ENCODE measurements around the gene KLF7.

KLF7 gene

GRCh38 chr2:207101984-207102383, 63.8 kb downstream of the KLF7 start:
- DNase-seq: no peak

DNA sequence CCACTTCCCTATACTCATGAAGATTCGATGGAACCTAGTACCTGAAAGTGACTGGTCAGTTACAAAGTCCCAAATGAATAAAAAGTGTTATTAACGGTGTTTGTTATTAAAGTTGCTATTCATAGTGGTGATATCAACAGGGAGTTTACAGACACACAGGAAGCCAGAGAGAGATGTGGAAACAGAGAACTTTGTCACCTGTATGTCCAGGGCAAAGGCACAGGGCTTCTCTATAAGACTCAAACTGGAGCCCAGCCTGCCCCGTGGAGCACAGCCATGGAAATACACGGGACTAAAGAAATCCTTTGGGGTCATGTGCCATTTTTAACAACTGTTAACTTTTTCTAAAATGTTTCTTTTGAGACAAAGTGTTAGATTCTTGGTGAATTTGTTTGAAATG, 68.5 kb downstream of the KLF7 start:
- no peak for DNase-seq

DNA sequence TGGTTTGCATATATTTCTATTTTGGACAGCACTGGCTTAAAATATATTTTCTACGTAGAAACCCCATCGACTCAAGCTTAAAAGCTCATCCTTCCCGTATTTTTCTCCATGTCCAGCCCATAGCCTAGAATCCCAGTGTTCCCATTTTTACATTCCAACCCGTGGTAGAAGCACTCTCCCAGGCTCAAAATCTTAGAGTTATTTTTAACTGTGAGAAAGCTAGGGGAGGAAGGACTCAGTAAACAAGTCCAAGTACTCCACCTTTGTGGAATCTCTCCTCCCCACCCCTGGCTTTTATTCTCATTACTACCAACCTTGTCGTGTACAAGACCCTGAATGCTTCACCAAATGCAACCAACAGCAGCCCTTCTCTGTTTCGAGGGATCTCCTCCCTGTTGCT, 69.8 kb downstream of the KLF7 start:
- no peak for DNase-seq

GRCh38 chr2:207093234-207093633, 72.5 kb downstream of the KLF7 start:
- DNase-seq: no peak

GRCh38 chr2:207092818-207093217, 72.9 kb downstream of the KLF7 start:
- no peak for DNase-seq

DNA sequence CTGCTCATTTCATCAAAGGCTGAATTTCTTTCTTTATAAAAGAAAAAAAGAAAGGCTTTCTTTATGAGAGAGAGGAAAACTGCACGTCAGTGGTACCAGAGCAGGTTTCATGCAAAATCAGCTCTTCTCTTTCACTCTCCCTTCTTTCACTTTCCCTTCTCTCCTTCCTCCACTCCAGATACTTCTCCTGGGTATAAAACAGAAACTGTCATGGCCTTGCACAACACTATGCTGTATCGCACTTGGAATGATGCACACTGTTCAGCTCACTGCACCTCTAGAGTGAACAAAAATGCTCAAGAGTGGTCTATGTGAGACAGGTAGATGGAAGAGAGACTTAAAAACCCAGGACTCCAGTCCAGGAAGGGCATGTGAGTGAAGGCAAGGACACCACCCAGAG, 73.8 kb downstream of the KLF7 start:
- DNase-seq: no peak

GRCh38 chr2:207091176-207091575, 74.6 kb downstream of the KLF7 start:
- DNase-seq: no peak

DNA sequence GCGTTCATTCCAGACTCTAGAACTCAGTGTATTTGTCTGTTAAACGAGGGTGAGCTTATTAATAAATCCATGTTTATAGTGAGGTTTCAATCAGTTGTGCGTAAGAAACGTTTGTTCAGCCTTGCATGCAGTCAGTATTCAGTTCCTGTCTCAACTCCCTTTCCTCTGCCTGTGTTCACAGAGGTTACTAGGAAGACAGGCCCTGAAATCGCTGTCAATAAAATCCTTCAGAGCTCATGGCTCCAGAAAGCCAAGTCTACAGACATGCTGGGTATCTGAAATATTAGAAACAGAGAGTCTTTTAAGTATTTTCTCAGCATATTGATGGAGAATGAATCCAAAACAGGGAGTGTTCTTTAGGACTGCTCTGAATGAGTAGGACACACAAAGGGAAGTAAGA, 75.4 kb downstream of the KLF7 start:
- DNase-seq: no peak

GRCh38 chr2:207088839-207089238, 76.9 kb downstream of the KLF7 start:
- DNase-seq: no peak

- DNase-seq: no peak
These were observed 77.5 kb downstream of the KLF7 start for GRCh38 chr2:207088276-207088675.

DNA sequence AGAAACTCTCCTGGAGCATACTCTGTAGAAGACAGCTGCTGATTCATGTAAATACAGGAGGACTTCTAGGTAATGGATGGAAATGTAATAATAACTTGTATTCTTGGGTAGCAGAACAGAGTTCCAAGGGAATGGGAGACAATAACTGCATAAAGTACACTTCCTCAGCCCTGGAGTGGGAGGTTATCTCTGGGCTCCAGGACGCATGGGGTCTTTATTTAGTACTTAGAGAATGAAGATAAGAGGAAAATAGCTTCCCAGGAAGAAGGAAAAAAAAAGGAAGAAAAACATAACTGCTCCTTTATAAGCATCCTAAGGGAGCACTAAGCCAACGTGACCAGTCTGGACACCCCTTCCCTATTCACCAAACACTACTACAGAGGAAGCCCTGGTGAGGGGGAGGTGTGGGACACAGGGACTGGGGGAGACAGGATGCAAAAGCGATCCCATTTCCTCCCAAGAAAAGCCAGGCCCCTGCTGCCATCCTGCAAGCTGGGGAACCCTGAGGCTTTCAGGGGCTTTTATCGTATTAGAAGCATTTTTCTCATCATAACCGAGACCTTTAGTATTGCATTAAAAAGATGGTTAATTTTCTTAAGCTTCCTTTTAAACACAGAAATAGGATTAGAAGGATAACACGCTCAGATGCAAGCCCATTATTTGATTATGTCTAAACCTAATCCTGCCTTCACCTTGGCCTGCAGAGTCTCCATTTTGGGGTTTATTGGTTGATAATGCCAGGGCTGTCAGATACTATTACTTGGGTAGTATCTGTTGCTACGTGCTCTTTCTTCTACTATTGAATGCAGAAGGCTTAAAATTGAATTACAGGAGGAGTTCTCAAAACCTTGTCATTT, 78.5 kb downstream of the KLF7 start:
- no peak for DNase-seq

DNA sequence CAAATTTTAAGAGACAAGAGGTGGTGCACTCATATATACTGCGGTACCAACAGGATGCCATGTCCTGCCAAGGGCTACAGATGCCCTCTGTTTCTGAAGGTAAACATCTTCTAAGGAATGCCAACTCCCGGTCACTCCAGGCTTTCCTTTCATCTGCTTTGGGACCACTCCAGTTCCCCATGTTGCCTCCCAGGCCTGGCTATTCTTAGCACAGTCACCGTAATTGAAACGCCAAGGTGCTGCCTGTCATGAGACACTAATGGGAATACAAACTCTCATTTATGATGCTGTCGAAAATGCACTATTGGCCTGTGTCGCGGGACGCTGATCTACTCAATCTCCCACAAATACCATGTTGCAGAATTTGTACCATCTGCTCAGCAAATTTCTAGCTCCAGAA, 79.6 kb downstream of the KLF7 start:
- peak in 2 of 56 donors; percentile 14 to 17 for DNase-seq

GRCh38 chr2:207085110-207085509, 80.6 kb downstream of the KLF7 start:
- no peak for DNase-seq

- DNase-seq: no peak
These were observed 82.2 kb downstream of the KLF7 start for GRCh38 chr2:207083361-207084110.

DNA sequence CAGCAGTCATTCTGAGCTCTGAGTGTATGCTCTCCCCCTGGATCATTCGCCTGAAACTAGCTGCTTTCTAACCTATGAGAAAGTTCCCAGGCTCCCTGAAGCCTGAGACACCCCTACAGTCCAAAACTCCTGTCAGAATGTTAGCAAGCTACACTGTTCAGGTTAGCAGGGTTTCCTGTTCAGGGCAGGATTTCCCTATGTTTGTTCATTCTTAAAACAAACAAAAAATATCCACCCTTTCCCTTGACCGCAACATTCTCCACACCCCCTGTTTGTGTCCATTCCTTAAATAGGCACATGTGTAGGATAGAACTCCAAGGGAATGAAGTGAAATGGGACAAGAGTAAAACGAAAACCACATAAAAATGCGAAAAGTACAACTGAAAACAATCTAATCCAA, 83.1 kb downstream of the KLF7 start:
- no peak for DNase-seq

DNA sequence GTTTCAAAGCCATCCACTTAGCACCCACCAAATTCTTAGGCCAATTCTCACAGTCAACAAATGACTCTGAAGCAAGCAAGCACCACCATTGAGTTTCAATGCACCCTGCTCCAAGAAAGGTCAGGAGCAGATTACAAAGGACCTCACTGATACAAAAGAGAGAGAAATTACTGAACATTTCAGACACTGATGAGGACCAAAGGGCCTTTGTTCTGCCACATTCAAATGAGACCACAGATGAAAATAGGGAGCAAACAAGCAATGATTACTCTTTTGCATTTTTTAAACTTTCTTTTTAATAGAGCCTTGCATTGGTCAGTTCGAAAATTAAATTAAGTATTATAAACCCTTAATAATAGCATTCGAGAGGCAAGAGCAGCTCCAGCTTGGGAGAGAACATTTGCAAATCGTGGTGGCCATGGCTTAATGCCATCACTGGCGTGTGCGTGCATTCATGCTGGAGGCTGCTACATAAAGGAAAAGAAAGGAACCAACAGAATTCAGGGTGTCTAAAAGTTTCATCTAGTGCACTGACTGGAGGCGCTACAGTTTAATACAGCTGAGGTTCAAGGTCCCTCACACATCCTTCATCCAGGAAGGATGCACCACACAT, 87.5 kb downstream of the KLF7 start:
- DNase-seq: peak in 33 of 56 donors; percentile 7 to 72 (median 39)

DNA sequence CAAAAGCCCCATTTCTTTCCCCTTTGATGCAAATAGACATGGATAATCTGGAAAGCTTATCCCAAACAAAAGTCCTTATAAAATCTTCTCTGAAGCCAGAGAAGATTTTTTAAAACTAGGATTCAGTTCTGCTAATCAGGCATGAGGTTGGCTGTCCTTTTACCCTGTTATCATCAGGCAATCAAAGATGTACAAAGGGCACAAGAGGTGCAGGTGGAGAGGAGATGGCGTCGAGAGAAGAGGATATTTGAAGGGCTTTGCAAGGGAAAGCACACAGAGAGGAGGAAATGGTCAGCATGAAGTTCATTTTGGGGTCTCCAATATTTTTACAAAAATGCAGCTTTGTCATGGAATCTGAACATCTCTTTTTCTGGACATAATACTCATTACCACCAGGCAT, 88.5 kb downstream of the KLF7 start:
- no peak for DNase-seq

- no peak for DNase-seq
These were observed 90.3 kb downstream of the KLF7 start for GRCh38 chr2:207075456-207075855.

GRCh38 chr2:207073801-207074678, 91.7 kb downstream of the KLF7 start:
- peak in 31 of 56 donors; percentile 14 to 75 (median 49) for DNase-seq

DNA sequence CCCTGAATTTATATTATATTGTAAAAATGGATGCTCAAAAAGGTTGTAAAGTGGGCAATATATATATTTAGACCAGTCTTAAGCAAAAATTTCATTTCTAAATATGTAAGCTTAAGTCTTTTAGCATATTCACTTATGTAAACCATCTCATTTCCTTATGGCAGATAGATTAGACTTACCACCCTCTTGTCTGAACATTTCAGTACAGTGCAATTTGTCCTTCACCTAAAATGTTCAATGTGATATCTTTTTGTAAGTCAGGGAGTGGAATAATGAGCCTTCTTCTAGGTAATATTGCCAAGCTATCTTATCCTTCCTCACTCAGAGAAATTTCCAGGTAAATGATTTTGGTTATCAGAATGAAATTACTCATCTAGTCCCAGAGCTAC, 92.3 kb downstream of the KLF7 start:
- DNase-seq: no peak

DNA sequence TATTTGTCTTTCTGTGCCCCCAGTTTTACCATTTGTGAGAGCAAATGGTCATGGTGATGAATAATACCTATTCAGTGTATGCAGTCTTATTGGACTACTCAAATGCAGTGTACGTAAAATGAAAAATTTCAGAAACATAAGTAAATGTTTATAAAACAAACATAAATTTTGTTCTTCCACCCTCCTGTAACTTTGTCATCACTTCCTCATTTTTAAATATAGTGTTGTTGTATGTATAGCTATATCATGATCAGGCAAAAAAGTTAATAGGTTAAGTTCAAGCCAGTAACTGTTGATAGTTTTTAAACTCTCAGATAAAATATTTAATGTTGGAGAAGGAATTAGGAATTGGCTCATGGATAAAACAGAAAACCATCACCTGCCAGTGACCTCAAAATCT, 93.2 kb downstream of the KLF7 start:
- DNase-seq: no peak
